ENCODE data around the gene SARNP.

Gene SARNP

GRCh38 chr12:55711786-55712553 is 105.6 kb downstream of the SARNP start:
- DNase-seq (ENCODE audit: low read depth in 3 of 3): no peak

GRCh38 chr12:55708695-55709233 is 108.8 kb downstream of the SARNP start:
- DNase-seq (ENCODE audit: low read depth in 3 of 3): no peak

GRCh38 chr12:55707841-55708694 is 109.5 kb downstream of the SARNP start, which contains the start of gene ITGA7:
Gene ITGA7 (minus strand): TSS chr12:55707904. CDS start chr12:55707682, 222 bp downstream.
- peak; percentile 38 to 70 (median 41) for DNase-seq (ENCODE audit: low read depth in 3 of 3)
